ENCODE measurements around the gene FBP2. TPM values are rescaled to one million over a fixed set of nuclear protein-coding genes. Genes with fewer than 3 reads are reported as not detected.
"Not testable (repeated sequence)": the region's sequence is repeated elsewhere in the genome, so short reads cannot be mapped to it uniquely, and the experiment has no call there.

The FBP2 gene
- total RNA-seq, 1 donor from 2014 or later = not detected

DNA sequence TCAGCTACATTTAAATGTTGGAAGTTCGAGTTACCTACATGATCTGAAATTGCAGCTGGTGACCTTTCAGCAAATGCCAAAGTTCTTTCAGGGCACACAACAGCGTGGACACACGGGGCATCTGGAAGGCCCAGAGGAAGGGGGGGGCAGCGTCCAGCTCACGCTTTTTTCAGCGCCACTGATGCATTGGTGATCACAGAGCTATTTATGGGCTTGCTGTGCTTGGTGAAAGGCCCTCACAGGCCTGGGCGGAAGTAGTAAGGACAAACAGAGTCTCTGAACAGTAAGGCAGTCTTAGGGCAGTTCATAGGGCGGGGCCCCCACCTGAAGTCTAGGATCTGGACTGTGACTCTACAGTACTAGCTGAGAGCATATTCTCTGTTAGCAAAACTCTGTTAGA is 6.6 kb upstream of the FBP2 start:
- H3K27ac ChIP-seq = no peak overlapping the region
- TF ChIP-seq POLR2AphosphoS5 (IDR thresholded peaks at IDR 0.05; ENCODE audit: insufficient read depth in 1 of 2, low read depth in 1 of 2) (no peak), POLR2A (IDR thresholded peaks at IDR 0.05) (no peak)
- TF ChIP-seq, protein P1, sequence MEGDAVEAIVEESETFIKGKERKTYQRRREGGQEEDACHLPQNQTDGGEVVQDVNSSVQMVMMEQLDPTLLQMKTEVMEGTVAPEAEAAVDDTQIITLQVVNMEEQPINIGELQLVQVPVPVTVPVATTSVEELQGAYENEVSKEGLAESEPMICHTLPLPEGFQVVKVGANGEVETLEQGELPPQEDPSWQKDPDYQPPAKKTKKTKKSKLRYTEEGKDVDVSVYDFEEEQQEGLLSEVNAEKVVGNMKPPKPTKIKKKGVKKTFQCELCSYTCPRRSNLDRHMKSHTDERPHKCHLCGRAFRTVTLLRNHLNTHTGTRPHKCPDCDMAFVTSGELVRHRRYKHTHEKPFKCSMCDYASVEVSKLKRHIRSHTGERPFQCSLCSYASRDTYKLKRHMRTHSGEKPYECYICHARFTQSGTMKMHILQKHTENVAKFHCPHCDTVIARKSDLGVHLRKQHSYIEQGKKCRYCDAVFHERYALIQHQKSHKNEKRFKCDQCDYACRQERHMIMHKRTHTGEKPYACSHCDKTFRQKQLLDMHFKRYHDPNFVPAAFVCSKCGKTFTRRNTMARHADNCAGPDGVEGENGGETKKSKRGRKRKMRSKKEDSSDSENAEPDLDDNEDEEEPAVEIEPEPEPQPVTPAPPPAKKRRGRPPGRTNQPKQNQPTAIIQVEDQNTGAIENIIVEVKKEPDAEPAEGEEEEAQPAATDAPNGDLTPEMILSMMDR (IDR thresholded peaks at IDR 0.05) = no peak

DNA sequence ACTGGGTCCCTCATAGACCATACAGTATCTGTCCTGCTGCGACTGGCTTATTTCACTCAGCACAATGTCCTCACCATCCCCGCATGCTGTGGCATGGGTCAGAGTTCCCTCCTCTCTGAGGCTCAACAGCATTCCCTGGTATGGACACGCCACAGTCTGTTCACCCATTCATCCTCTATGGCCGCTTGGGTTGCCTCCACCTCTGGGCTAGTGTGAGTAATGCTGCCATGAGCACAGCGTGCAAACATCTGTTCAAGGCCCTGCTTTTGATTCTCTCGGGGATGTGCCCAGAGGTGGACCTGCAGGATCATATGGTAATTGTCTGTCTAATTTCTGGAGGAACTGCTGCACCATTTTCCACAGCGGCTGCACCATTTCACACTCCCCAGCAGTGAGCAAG is 5.5 kb upstream of the FBP2 start:
- no peaks in the 10 kb centered on the region for H3K4me1 ChIP-seq
- H3K27me3 ChIP-seq = no peaks in the 10 kb centered on the region
- no peaks in the 10 kb centered on the region for H3K36me3 ChIP-seq
- TF ChIP-seq, protein P1 (IDR thresholded peaks at IDR 0.05) = no peak
- no peak for TF ChIP-seq POLR2AphosphoS5 (IDR thresholded peaks at IDR 0.05; ENCODE audit: insufficient read depth in 1 of 2, low read depth in 1 of 2)
- TF ChIP-seq POLR2A (IDR thresholded peaks at IDR 0.05) = no peak
- no peak overlapping the region for H3K27ac ChIP-seq
- no peak overlapping the region for H3K4me3 ChIP-seq
- H3K9me3 ChIP-seq = no peaks in the 10 kb centered on the region
- intact Hi-C loops (cut with DNase I) = no loop called here
- DNase-seq (ENCODE audit: extremely low spot score in 2 of 2) = no peak

More for the DNA sequence above, 6.6 kb upstream of the FBP2 start:
- H3K9me3 ChIP-seq = no peaks in the 10 kb centered on the region
- no peak for DNase-seq (ENCODE audit: extremely low spot score in 2 of 2)
- no peaks in the 10 kb centered on the region for H3K27me3 ChIP-seq
- H3K4me1 ChIP-seq = no peaks in the 10 kb centered on the region
- no peak overlapping the region for H3K4me3 ChIP-seq
- no peaks in the 10 kb centered on the region for H3K36me3 ChIP-seq
- intact Hi-C loops (cut with DNase I) = no loop called here

DNA sequence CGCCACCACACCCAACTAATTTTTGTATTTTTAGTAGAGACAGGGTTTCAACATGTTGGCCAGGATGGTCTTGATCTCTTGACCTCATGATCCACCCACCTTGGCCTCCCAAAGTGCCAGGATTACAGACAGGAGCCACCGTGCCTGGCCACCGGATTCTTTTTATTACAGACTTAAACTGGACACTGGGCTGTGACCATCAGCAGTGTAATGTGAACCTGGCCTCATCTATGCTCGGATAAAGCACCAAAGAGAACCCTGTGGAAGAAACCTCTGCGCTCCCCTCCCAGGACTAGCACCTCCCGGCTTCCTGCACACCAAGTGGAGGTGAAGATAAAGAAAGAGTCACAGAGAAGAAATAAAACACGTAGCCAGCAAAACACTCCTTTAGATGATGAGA is 941 bp downstream of the FBP2 start:
- H3K27me3 ChIP-seq; H3K4me1 ChIP-seq; H3K27ac ChIP-seq; DNase-seq (ENCODE audit: extremely low spot score in 2 of 2); intact Hi-C loops (cut with DNase I); H3K36me3 ChIP-seq; H3K9me3 ChIP-seq; H3K4me3 ChIP-seq: not testable (repeated sequence)

DNA sequence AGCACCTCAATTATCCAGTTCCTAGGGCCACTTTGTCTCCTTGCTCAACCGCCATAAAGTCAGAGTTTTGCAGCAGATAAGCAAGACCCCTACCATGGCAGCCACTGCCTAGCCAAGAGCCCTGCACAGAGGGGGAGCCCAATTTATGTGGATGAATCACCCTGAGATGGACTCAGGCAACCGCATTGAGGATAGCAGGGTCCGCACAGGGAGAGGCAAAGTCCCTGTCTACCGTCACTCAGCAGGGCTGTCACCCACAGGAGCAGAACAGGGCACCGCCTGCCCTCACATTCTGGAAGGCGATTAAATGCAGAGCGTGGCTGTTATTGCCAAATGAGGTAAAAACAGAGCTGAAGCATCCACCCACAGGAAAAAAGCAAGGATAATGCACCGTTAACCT is 1.7 kb downstream of the FBP2 start:
- no peak for TF ChIP-seq POLR2A (IDR thresholded peaks at IDR 0.05)
- TF ChIP-seq POLR2AphosphoS5 (IDR thresholded peaks at IDR 0.05; ENCODE audit: insufficient read depth in 1 of 2, low read depth in 1 of 2) = no peak
- TF ChIP-seq, protein P1 (IDR thresholded peaks at IDR 0.05) = no peak

DNA sequence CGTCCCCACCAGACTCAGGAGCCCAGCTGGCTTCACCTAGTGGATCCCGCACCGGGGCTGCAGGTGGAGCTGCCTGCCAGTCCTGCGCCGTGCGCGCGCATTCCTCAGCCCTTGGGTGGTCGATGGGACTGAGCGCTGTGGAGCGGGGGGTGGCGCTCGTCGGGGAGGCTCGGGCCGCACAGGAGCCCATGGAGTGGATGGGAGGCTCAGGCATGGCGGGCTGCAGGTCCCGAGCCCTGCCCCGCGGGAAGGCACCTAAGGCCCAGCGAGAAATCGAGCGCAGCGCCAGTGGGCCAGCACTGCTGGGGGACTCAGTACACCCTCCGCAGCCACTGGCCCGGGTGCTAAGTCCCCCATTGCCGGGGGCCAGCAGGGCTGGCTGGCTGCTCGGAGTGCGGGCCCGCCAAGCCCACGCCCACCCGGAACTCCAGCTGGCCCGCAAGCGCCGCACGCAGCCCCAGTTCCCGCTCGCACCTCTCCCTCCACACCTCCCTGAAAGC is 2.5 kb downstream of the FBP2 start:
- H3K4me1 ChIP-seq; H3K9me3 ChIP-seq; intact Hi-C loops (cut with DNase I); H3K36me3 ChIP-seq; H3K27me3 ChIP-seq; H3K27ac ChIP-seq; H3K4me3 ChIP-seq; DNase-seq (ENCODE audit: extremely low spot score in 2 of 2): not testable (repeated sequence)

More for the DNA sequence above, 1.7 kb downstream of the FBP2 start:
- no peak for DNase-seq (ENCODE audit: extremely low spot score in 2 of 2)
- Histone ChIP-seq H3K36me3 (no peaks in the 10 kb centered on the region), H3K27ac (no peak overlapping the region), H3K4me1 (no peaks in the 10 kb centered on the region), H3K9me3 (no peaks in the 10 kb centered on the region), H3K4me3 (no peak overlapping the region), H3K27me3 (no peaks in the 10 kb centered on the region)
- intact Hi-C loops (cut with DNase I) = no loop called here

DNA sequence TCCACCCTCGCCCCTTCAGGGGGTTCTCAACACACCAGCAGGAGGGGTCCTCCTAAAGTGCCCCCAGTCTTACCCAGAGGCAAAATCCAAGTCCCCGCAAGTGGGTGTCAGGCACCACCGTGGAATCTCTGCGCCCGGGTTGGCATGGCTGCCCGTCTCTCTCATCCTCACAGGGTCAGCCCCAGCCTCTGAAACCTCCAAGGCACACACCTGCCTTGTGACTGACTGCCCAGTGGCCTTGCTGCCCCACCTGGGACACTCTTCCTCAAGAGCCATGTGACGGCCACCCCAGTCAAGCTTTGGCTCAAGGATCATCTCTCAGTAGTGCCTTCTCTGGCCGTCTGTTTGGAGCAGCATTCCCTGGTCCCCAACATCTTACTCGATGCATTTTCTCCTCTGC is 4.9 kb downstream of the FBP2 start:
- H3K36me3 ChIP-seq = no peaks in the 10 kb centered on the region
- no peaks in the 10 kb centered on the region for H3K4me1 ChIP-seq
- TF ChIP-seq, protein P1 (IDR thresholded peaks at IDR 0.05) = no peak
- TF ChIP-seq POLR2A (IDR thresholded peaks at IDR 0.05) (no peak), POLR2AphosphoS5 (IDR thresholded peaks at IDR 0.05; ENCODE audit: insufficient read depth in 1 of 2, low read depth in 1 of 2) (no peak)
- no peaks in the 10 kb centered on the region for H3K27me3 ChIP-seq
- no peak overlapping the region for H3K4me3 ChIP-seq
- no peaks in the 10 kb centered on the region for H3K9me3 ChIP-seq
- DNase-seq (ENCODE audit: extremely low spot score in 2 of 2) = no peak
- intact Hi-C loops (cut with DNase I) = no loop called here
- H3K27ac ChIP-seq = no peak overlapping the region

Measured in vagina (tissue), 2 donors.